K562 (cell line): ENCODE results near the gene ABCG2. TPM values are rescaled to one million over a fixed set of nuclear protein-coding genes. Genes with fewer than 3 reads are reported as not detected.

Experiments used
- ATAC-seq: fragments of 200-7000 bp; cut with Tn5 transposase; 3 replicates; pipeline ENCODE4 v1.9.1; 2020; ENCODE audit warnings: moderate library complexity
- BruUV-seq: library from RNA; stranded (reverse); fragments of 400-500 nt; replicated peaks from 2 replicates; lab custom pipeline; 2021; lab: Mats Ljungman, UMichigan
- CTCF ChIA-PET: fragments of 300-600 bp; formaldehyde crosslinking; extraction: SDS; loops from one replicate; lab custom pipeline; 2021; ENCODE audit warnings: low intra/inter-chr PET ratio; lab: Yijun Ruan, JAX
- POLR2A ChIA-PET: fragments of 300-600, 350-650 bp; sonication (Branson Sonifier 250); formaldehyde crosslinking; extraction: SDS; loops from one replicate; lab custom pipeline; 2021; ENCODE audit warnings: antibody characterized with exemption, inconsistent platforms; lab: Yijun Ruan, JAX
- DNase-seq, 4 experiments: peaks; one replicate each; pipeline versions ENCODE4 v3.0.0 to v3.0.0-alpha.2; 2011 to 2018; ENCODE audit warnings: low spot score in 3 of 4, mixed read lengths in 3 of 4; ENCODE audit errors: extremely low read depth in 1 of 4
- FAIRE-seq: peaks from 2 replicates; lab custom pipeline; 2011; peaks lifted over from hg19 to GRCh38; lab: Jason Lieb, UNC
- H2AFZ ChIP-seq: 2 replicates; pipeline ENCODE4 v1.6.0; 2011; ENCODE audit warnings: low read depth, low read length, control low read depth, inconsistent platforms
- H3K27ac ChIP-seq: fragments of 200-600 bp; 3 replicates; pipeline ENCODE4 v1.8.0; 2011; ENCODE audit warnings: low read depth, mild to moderate bottlenecking, control low read depth, inconsistent platforms, low read length, moderate library complexity, mixed read lengths; ENCODE audit errors: extremely low read depth
- H3K27me3 ChIP-seq, 2 experiments: fragments of 300-600 bp in 1 of 2; 2 replicates in 1 of 2; 3 replicates in 1 of 2; pipeline versions ENCODE4 v1.6.0 to v1.8.0; 2011; ENCODE audit warnings: inconsistent platforms in 2 of 2, low read length in 2 of 2, mild to moderate bottlenecking in 1 of 2, mixed read lengths in 1 of 2, moderate library complexity in 1 of 2; ENCODE audit not compliant: control insufficient read depth in 2 of 2, insufficient read depth in 2 of 2
- H3K36me3 ChIP-seq: fragments of 300-600 bp; 3 replicates; pipeline ENCODE4 v1.8.0; 2011; ENCODE audit warnings: mild to moderate bottlenecking, low read length, inconsistent platforms; ENCODE audit not compliant: control insufficient read depth, insufficient read depth
- H3K4me1 ChIP-seq, 2 experiments: fragments of 200-600 bp in 1 of 2; replicated peaks in 1 of 2; 2 replicates in 1 of 2; 3 replicates in 1 of 2; pipeline versions ENCODE4 v1.5.1 to v1.8.0; 2011; ENCODE audit warnings: inconsistent platforms in 2 of 2, low read length in 2 of 2, mild to moderate bottlenecking in 1 of 2, mixed read lengths in 1 of 2, moderate library complexity in 1 of 2; ENCODE audit not compliant: control insufficient read depth in 2 of 2, insufficient read depth in 2 of 2
- H3K4me2 ChIP-seq: 2 replicates; pipeline ENCODE4 v1.6.1; 2011; ENCODE audit warnings: low read length, control low read depth, inconsistent platforms, mixed read lengths; ENCODE audit not compliant: insufficient read depth
- H3K4me3 ChIP-seq: fragments of 200-600 bp; sonication (generic), shearing (Covaris generic); 2 replicates; pipeline ENCODE4 v1.5.1; 2016; ENCODE audit warnings: control low read depth, inconsistent platforms
- H3K79me2 ChIP-seq: fragments of 200-600 bp; 3 replicates; pipeline ENCODE4 v1.8.0; 2011; ENCODE audit warnings: low read length, inconsistent platforms; ENCODE audit not compliant: control insufficient read depth, insufficient read depth
- H3K9ac ChIP-seq, 2 experiments: 2 replicates each; pipeline versions ENCODE4 v1.6.0 to v1.6.1; 2011; ENCODE audit warnings: low read depth in 2 of 2, low read length in 2 of 2, control low read depth in 1 of 2, inconsistent platforms in 1 of 2, mild to moderate bottlenecking in 1 of 2, mixed read lengths in 1 of 2; ENCODE audit not compliant: insufficient read depth in 1 of 2
- H3K9me1 ChIP-seq: one replicate; pipeline ENCODE4 v1.6.0; 2011; ENCODE audit warnings: inconsistent platforms, mild to moderate bottlenecking, low read length, moderate library complexity; ENCODE audit not compliant: control insufficient read depth, insufficient read depth
- H3K9me3 ChIP-seq: replicated peaks from 2 replicates; pipeline ENCODE4 v1.5.1; 2011; ENCODE audit warnings: low read depth, low read length, inconsistent platforms; ENCODE audit not compliant: control insufficient read depth, insufficient read depth
- H4K20me1 ChIP-seq: replicated peaks from 2 replicates; pipeline ENCODE4 v1.6.1; 2011; ENCODE audit warnings: low read length, inconsistent platforms, mixed read lengths; ENCODE audit not compliant: control insufficient read depth, insufficient read depth
- ASH1L ChIP-seq: fragments of 450-650 bp; IDR thresholded peaks from 2 replicates; pipeline ENCODE4 v1.6.1; 2018; ENCODE audit warnings: borderline replicate concordance, mild to moderate bottlenecking, low read depth; ENCODE audit not compliant: partially characterized antibody
- CBFB ChIP-seq: sonication (generic); formaldehyde crosslinking; IDR thresholded peaks from 2 replicates; pipeline ENCODE4 v1.4.0; 2020; ENCODE audit warnings: mild to moderate bottlenecking, missing genetic modification reagents
- CHD1 ChIP-seq: fragments of 200-600 bp; sonication (generic); IDR thresholded peaks from one replicate; pipeline ENCODE4 v1.6.1; 2012; ENCODE audit warnings: mild to moderate bottlenecking, moderate library complexity, low read length, inconsistent platforms
- CXXC5 ChIP-seq: fragments of 250-450 bp; sonication (Bioruptor Pico); IDR thresholded peaks from 2 replicates; pipeline ENCODE4 v1.8.0; 2022; ENCODE audit warnings: inconsistent platforms, mild to moderate bottlenecking, moderate library complexity
- E2F4 ChIP-seq: sonication (generic); formaldehyde crosslinking; IDR thresholded peaks from 2 replicates; pipeline ENCODE4 v1.8.0; 2022; ENCODE audit warnings: mild to moderate bottlenecking, low read depth, missing genetic modification reagents
- EGR1 ChIP-seq: fragments of 450-650 bp; conservative IDR thresholded peaks from 2 replicates; pipeline ENCODE4 v1.6.1; 2017; ENCODE audit warnings: mild to moderate bottlenecking
- HBP1 ChIP-seq: fragments of 450-650 bp; formaldehyde crosslinking; IDR thresholded peaks from 2 replicates; pipeline ENCODE4 v1.4.0; 2022; ENCODE audit warnings: missing genetic modification characterization
- NFE2L1 ChIP-seq: fragments of 450-650 bp; IDR thresholded peaks from 2 replicates; pipeline ENCODE4 v1.6.1; 2016; ENCODE audit warnings: missing genetic modification characterization, low read depth, mild to moderate bottlenecking, missing compliant biosample characterization, moderate library complexity, borderline replicate concordance
- RAD51 ChIP-seq: fragments of 450-650 bp; IDR thresholded peaks from 2 replicates; pipeline ENCODE4 v1.7.1; 2016; ENCODE audit warnings: low read depth, mild to moderate bottlenecking, borderline replicate concordance
- ZFPM2 ChIP-seq: fragments of 250-450 bp; sonication (Bioruptor Pico); IDR thresholded peaks from 2 replicates; pipeline ENCODE4 v1.5.1; 2022; ENCODE audit warnings: mild to moderate bottlenecking
- ZNF764 ChIP-seq: fragments of 250-450 bp; sonication (Bioruptor Pico); IDR thresholded peaks from 2 replicates; pipeline ENCODE4 v1.4.0; 2020; ENCODE audit warnings: low read depth, mild to moderate bottlenecking, moderate library complexity
- WGBS: fragments of 100-300 bp; shearing (Covaris generic); methylation state at CpG from one replicate; pipeline ENCODE4 v1.1.6; 2016; ENCODE audit warnings: low coverage, mixed read lengths; ENCODE audit not compliant: insufficient coverage; ENCODE audit errors: missing lambda C conversion rate; 5-methylcytosine and 5-hydroxymethylcytosine counted together
- in situ Hi-C: fragments of 300-500 bp; cut with MboI; formaldehyde crosslinking; loops from 4 replicates; pipeline ENCODE4 v1.15.0; 2018; ENCODE audit warnings: inconsistent platforms, mixed read lengths
- intact Hi-C: fragments of 100-400 bp; cut with micrococcal nuclease; formaldehyde crosslinking; loops from 2 replicates; pipeline ENCODE4 v1.14.2; 2022
- polyA plus RNA-seq, 8 experiments: library from polyadenylated mRNA; depleted of rRNA in 4 of 8; stranded (reverse) in 5 of 8; unstranded in 3 of 8; fragments of >200 nt; fragmentation: Nextera tagmentation in 2 of 8; fragmentation: Illumina TruSeq in 1 of 8; extraction: Ambion mirVana in 2 of 8; extraction: Trizol in 1 of 8; gene quantifications; 2 replicates each; pipeline versions ENCODE4 v1.2.1 to v1.2.3, GENCODE V29; 2011 to 2014; ENCODE audit warnings: inconsistent platforms in 1 of 8, missing spikeins in 1 of 8
- total RNA-seq, 7 experiments: library from RNA; depleted of rRNA in 6 of 7; stranded (reverse); fragments of >200 nt in 6 of 7; fragmentation: Illumina TruSeq in 2 of 7; extraction: Trizol in 2 of 7; gene quantifications; 2 replicates each; pipeline versions ENCODE4 v1.2.1 to v1.2.3, GENCODE V29; 2011 to 2021; ENCODE audit warnings: low replicate concordance in 1 of 7
- TF ChIP-seq, protein P1 (sequence below): sonication (generic); formaldehyde crosslinking; IDR thresholded peaks from 2 replicates; pipeline ENCODE4 v1.8.0; 2022; ENCODE audit warnings: missing genetic modification reagents, mild to moderate bottlenecking, borderline replicate concordance
- TF ChIP-seq, protein P2 (sequence below): sonication (generic); formaldehyde crosslinking; IDR thresholded peaks from 2 replicates; pipeline ENCODE4 v1.8.1; 2023; ENCODE audit warnings: mild to moderate bottlenecking, missing genetic modification reagents
- TF ChIP-seq, protein P3 (sequence below): fragments of 250-450 bp; sonication (Bioruptor Pico); IDR thresholded peaks from 2 replicates; pipeline ENCODE4 v1.4.0; 2020
- TF ChIP-seq, protein P4 (sequence below): fragments of 450-650 bp; IDR thresholded peaks from 2 replicates; pipeline ENCODE4 v1.6.1; 2016

The ABCG2 gene
- total and polyA plus RNA-seq, 9 of the 15 experiments (the other 6 are each of a cell fraction or from before 2014, with no cell fraction given) = 0.01 to 0.36 (median 0.11) TPM; not detected in 4

GRCh38 chr4:88059766-88060165 is 98.7 kb downstream of the ABCG2 start:
- no peak overlapping the region for H2AFZ ChIP-seq
- no peak overlapping the region for H3K27ac ChIP-seq
- CTCF ChIA-PET = no interaction called here
- no peaks in the 10 kb centered on the region for H3K9me3 ChIP-seq
- no peaks in the 10 kb centered on the region for H3K79me2 ChIP-seq
- no peak for FAIRE-seq
- no peaks in the 10 kb centered on the region for H4K20me1 ChIP-seq
- H3K36me3 ChIP-seq = no peaks in the 10 kb centered on the region
- TF ChIP-seq NFE2L1 (no peak), ASH1L (no peak), CBFB (CRISPR knock-in tag) (no peak), HBP1 (CRISPR knock-in tag) (no peak), ZNF764 (no peak), RAD51 (no peak), E2F4 (no peak), ZFPM2 (CRISPR knock-in tag) (no peak), CHD1 (no peak), CXXC5 (CRISPR knock-in tag) (no peak), EGR1 (no peak)
- TF ChIP-seq, protein P1, sequence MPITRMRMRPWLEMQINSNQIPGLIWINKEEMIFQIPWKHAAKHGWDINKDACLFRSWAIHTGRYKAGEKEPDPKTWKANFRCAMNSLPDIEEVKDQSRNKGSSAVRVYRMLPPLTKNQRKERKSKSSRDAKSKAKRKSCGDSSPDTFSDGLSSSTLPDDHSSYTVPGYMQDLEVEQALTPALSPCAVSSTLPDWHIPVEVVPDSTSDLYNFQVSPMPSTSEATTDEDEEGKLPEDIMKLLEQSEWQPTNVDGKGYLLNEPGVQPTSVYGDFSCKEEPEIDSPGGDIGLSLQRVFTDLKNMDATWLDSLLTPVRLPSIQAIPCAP (CRISPR knock-in tag) = no peak
- TF ChIP-seq, protein P2, sequence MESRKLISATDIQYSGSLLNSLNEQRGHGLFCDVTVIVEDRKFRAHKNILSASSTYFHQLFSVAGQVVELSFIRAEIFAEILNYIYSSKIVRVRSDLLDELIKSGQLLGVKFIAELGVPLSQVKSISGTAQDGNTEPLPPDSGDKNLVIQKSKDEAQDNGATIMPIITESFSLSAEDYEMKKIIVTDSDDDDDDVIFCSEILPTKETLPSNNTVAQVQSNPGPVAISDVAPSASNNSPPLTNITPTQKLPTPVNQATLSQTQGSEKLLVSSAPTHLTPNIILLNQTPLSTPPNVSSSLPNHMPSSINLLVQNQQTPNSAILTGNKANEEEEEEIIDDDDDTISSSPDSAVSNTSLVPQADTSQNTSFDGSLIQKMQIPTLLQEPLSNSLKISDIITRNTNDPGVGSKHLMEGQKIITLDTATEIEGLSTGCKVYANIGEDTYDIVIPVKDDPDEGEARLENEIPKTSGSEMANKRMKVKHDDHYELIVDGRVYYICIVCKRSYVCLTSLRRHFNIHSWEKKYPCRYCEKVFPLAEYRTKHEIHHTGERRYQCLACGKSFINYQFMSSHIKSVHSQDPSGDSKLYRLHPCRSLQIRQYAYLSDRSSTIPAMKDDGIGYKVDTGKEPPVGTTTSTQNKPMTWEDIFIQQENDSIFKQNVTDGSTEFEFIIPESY (CRISPR knock-in tag) = no peak
- TF ChIP-seq, protein P3, sequence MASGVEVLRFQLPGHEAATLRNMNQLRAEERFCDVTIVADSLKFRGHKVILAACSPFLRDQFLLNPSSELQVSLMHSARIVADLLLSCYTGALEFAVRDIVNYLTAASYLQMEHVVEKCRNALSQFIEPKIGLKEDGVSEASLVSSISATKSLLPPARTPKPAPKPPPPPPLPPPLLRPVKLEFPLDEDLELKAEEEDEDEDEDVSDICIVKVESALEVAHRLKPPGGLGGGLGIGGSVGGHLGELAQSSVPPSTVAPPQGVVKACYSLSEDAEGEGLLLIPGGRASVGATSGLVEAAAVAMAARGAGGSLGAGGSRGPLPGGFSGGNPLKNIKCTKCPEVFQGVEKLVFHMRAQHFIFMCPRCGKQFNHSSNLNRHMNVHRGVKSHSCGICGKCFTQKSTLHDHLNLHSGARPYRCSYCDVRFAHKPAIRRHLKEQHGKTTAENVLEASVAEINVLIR = no peak
- TF ChIP-seq, protein P4, sequence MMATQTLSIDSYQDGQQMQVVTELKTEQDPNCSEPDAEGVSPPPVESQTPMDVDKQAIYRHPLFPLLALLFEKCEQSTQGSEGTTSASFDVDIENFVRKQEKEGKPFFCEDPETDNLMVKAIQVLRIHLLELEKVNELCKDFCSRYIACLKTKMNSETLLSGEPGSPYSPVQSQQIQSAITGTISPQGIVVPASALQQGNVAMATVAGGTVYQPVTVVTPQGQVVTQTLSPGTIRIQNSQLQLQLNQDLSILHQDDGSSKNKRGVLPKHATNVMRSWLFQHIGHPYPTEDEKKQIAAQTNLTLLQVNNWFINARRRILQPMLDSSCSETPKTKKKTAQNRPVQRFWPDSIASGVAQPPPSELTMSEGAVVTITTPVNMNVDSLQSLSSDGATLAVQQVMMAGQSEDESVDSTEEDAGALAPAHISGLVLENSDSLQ = no peak
- TF ChIP-seq, all 486 proteins: peak for 0
- 0% methylated on average over 2 of the region's 2 CpGs for WGBS
- DNase-seq (no peak), ATAC-seq (no peak)
- Histone ChIP-seq H3K4me1 (no peaks in the 10 kb centered on the region), H3K9ac (no peak overlapping the region), H3K27me3 (no peaks in the 10 kb centered on the region), H3K9me1 (no peaks in the 10 kb centered on the region), H3K4me2 (no peak overlapping the region), H3K4me3 (no peak overlapping the region)
- BruUV-seq = no TSS peak
- in situ Hi-C loops = no loop called here
- POLR2A ChIA-PET = no interaction called here
- intact Hi-C loops = no loop called here
